Measurements from ENCODE around the gene TTLL11. TPM values are rescaled to one million over a fixed set of nuclear protein-coding genes. Genes with fewer than 3 reads are reported as not detected.

TTLL11 gene
- total and polyA plus RNA-seq, 4 donors: 1.4 to 4.5 (median 3.6) TPM

GRCh38 chr9:121837113-121837961 lies 255.8 kb downstream of the TTLL11 start:
- Histone ChIP-seq H3K36me3 (ENCODE audit: control insufficient read depth in 4 of 4, insufficient read depth in 3 of 4, low read depth in 1 of 4, low read length in 3 of 4) (no peaks in the 10 kb centered on the region), H3K27ac (ENCODE audit: low read depth in 1 of 2, low read length in 2 of 2) (no peak overlapping the region), H3K4me1 (ENCODE audit: control insufficient read depth in 4 of 4, insufficient read depth in 4 of 4, low read length in 3 of 4) (no peaks in the 10 kb centered on the region), H3K9ac (ENCODE audit: low read depth in 1 of 2, low read length in 2 of 2) (no peak overlapping the region), H3K27me3 (ENCODE audit: control insufficient read depth in 4 of 4, insufficient read depth in 4 of 4, low read length in 3 of 4) (no peaks in the 10 kb centered on the region), H3K9me3 (ENCODE audit: control insufficient read depth in 4 of 4, low read length in 3 of 4) (no peaks in the 10 kb centered on the region), H3K4me3 (ENCODE audit: low read depth in 1 of 3, low read length in 3 of 3) (no peak overlapping the region)
- 81% methylated on average over 9 of the region's 9 CpGs for WGBS
- DNase-seq (ENCODE audit: low spot score): no peak
- TF ChIP-seq RAD21 (IDR thresholded peaks at IDR 0.05) (no peak), YY1 (IDR thresholded peaks at IDR 0.05) (no peak), SP1 (IDR thresholded peaks at IDR 0.05) (no peak), TAF1 (conservative IDR thresholded peaks at IDR 0.05) (no peak), REST (IDR thresholded peaks at IDR 0.05) (no peak), FOXA2 (IDR thresholded peaks at IDR 0.05) (no peak)

GRCh38 chr9:121836366-121836885 lies 256.7 kb downstream of the TTLL11 start:
- DNase-seq (ENCODE audit: low spot score): no peak
- WGBS: 84% methylated on average over 3 of the region's 3 CpGs

More at GRCh38 chr9:121836366-121836885, 256.7 kb downstream of the TTLL11 start:
- H3K27ac ChIP-seq (ENCODE audit: low read depth in 1 of 2, low read length in 2 of 2): no peak overlapping the region
- no peak overlapping the region for H3K9ac ChIP-seq (ENCODE audit: low read depth in 1 of 2, low read length in 2 of 2)
- no peaks in the 10 kb centered on the region for H3K36me3 ChIP-seq (ENCODE audit: control insufficient read depth in 4 of 4, insufficient read depth in 3 of 4, low read depth in 1 of 4, low read length in 3 of 4)
- H3K9me3 ChIP-seq (ENCODE audit: control insufficient read depth in 4 of 4, low read length in 3 of 4): no peaks in the 10 kb centered on the region
- H3K27me3 ChIP-seq (ENCODE audit: control insufficient read depth in 4 of 4, insufficient read depth in 4 of 4, low read length in 3 of 4): no peaks in the 10 kb centered on the region
- H3K4me1 ChIP-seq (ENCODE audit: control insufficient read depth in 4 of 4, insufficient read depth in 4 of 4, low read length in 3 of 4): no peaks in the 10 kb centered on the region
- TF ChIP-seq ZBTB33 (IDR thresholded peaks at IDR 0.05) (no peak), CTCF (IDR thresholded peaks at IDR 0.05; ENCODE audit: low read depth, low read length, missing input control) (no peak), SP1 (IDR thresholded peaks at IDR 0.05) (no peak), NR2F2 (IDR thresholded peaks at IDR 0.05) (no peak), EGR1 (IDR thresholded peaks at IDR 0.05; ENCODE audit: low read depth in 2 of 2) (no peak), HNF4G (IDR thresholded peaks at IDR 0.05) (no peak), RXRA (IDR thresholded peaks at IDR 0.05) (no peak), FOXA1 (IDR thresholded peaks at IDR 0.05) (no peak), YY1 (IDR thresholded peaks at IDR 0.05) (no peak), JUND (IDR thresholded peaks at IDR 0.05) (no peak), HNF4A (conservative IDR thresholded peaks at IDR 0.05) (no peak), TAF1 (conservative IDR thresholded peaks at IDR 0.05) (no peak), RAD21 (IDR thresholded peaks at IDR 0.05) (no peak)
- TF ChIP-seq, protein P1, sequence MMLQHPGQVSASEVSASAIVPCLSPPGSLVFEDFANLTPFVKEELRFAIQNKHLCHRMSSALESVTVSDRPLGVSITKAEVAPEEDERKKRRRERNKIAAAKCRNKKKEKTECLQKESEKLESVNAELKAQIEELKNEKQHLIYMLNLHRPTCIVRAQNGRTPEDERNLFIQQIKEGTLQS (IDR thresholded peaks at IDR 0.05): no peak
- no peak overlapping the region for H3K4me3 ChIP-seq (ENCODE audit: low read depth in 1 of 3, low read length in 3 of 3)
